GM18873 (cell line): ENCODE data around the gene GAB1.

Source experiments
- ATAC-seq: cut with Tn5 transposase; IDR thresholded peaks from one replicate; pipeline ENCODE4 v1.9.1; 2021; ENCODE audit warnings: mild to moderate bottlenecking, moderate library complexity, moderate number of reproducible peaks; ENCODE audit not compliant: unreplicated experiment, low FRiP score

The GAB1 gene

GRCh38 chr4:143336781-143337599, at the start of gene GAB1:
TSS of gene GAB1 (plus strand) at chr4:143336876. CDS start at chr4:143337189, 313 bp downstream.
- peak; percentile 57 for ATAC-seq

DNA sequence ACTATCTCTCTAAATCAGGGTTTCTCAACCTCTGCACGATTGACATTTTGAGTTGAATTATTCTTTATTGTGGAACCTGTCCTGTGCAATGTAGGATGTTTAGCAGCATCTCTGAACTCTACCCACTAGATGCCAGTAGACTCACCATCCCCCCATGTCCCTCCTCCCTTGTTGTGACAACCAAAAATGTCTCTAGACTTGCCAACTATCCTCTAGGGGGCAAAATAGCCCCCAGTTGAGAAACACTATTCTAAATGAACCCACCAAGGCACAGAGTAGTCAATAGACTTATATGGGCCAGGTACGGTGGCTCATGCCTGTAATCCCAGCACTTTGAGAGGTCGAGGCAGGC, 49.1 kb upstream of the GAB1 start:
- ATAC-seq, result no peak

GRCh38 chr4:143288171-143288570, 48.5 kb upstream of the GAB1 start:
- ATAC-seq, result no peak

DNA sequence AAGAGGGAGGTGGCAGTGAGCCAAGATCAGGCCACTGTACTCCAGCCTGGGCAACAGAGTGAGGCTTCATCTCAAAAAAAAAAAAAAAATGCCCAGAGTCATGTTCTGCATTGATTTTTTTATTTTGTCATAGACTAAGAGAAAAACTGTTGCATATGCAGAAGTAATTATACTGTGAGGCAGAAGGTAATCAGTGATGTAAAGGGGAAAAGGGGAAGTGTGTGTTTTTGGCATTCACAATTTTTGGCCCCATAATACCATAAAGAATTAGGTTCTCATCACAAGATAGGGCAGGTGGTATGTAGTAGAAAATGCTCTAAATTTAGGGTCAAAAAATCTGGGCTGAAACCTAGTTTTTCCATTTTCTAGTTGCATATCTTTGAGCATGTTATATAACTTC, 47.3 kb upstream of the GAB1 start:
- ATAC-seq, result no peak

DNA sequence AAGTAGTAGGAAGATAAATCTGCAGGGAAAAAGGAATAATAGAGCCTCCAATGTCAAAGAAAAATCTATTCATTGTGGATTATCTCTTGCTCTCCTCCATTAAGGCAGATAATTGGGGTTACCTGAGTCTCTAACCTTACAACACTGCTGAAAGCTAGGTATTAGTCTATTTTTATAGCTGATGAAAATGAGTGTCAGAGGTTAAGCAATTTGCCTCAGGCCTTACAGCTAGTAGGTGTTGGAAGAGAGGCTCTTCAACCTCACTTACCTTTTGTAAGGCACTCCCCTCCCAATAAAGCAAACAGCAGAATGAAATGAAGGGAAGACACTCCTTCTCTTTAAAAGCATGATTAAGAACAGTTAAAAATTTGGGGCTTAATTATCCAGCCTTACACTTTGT, 45.4 kb upstream of the GAB1 start:
- no peak for ATAC-seq

DNA sequence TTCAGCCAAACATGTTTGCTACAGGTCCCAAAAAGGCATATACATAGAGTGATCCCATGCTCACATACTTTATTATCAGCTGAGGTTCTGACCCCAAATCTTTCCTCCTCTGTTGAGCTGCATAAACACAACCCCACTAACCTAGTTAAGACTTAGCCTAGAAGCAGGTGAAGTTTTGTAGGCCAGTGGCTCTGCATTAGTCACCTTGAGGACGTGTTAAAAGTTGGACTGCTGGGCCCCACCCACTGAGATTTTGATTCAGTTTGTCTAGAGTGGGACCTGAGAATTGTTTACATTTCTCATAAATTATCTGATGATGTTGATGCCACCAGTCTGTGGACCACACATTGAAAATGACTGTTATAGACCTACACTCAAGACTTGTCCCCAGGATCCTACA, 43.8 kb upstream of the GAB1 start:
- ATAC-seq, result no peak

DNA sequence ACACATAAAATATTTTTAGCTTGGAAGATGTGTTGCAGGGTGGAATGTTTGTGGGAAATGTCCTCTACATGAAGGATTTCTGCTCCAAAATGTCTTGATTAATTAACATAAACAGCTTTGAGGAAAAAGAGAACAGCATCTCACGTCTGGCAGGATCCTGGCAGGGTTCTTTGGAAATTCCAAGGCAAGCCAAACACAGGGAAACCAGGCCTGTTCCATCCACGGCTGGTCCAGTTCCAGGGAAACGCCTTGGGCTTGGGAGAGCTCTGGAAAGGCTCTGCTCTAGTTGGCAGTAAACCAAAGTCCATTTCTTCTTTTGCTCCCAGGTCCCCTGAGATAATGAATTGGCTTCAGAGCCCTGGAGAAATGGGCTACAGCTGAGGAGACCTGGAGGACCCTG, 42.4 kb upstream of the GAB1 start:
- ATAC-seq, result no peak

DNA sequence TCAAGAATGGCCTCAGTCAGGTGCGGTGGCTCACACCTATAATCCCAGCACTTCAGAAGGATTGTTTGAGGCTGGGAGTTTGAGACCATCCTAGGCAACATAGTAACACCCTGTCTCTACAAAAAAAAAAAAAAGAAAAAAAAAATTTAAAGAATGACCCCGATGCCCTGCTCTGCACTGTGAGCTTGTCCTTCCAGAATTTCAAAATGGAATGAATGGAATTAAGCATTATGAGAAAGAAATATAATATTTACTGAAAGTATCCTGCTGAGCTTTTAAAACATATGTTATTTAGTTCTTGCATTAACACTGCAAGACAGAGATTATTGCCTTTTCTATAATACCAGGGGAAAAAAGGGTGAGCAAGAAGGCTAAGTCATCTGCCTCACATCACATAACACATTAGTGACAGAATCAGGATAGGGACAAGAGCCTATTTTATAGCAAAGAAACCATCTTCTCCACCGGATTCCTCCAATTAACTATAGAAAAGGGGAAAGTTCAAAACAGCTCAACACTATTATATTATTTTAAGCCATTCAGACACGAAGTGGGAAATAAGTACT, 41.9 kb upstream of the GAB1 start:
- no peak for ATAC-seq

- no peak for ATAC-seq
These were observed 40.1 kb upstream of the GAB1 start for GRCh38 chr4:143296397-143297067.

GRCh38 chr4:143300860-143301259, 35.8 kb upstream of the GAB1 start:
- no peak for ATAC-seq

- ATAC-seq, result no peak
These were observed 34.1 kb upstream of the GAB1 start for GRCh38 chr4:143302536-143302935.

GRCh38 chr4:143306788-143307187, 29.9 kb upstream of the GAB1 start:
- no peak for ATAC-seq

DNA sequence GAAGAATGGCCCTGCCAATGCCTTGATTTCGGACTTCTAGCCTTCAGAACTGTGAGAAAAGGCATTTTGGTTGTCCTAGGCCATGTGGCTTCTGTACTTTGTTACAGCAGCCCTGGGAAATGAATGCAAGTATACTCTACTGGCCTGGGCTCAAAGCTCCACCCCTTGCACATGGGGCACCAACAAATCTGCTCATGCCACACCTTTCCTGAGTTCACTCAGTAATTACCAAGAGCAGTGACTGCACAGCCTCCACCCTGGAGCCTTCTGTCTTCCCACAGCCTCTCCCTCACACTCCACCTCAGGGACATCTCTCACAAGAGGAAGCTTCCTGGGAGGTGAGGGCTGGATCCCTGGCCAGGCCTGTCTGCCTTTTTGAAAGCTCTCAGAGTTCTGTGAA, 29.1 kb upstream of the GAB1 start:
- no peak for ATAC-seq

DNA sequence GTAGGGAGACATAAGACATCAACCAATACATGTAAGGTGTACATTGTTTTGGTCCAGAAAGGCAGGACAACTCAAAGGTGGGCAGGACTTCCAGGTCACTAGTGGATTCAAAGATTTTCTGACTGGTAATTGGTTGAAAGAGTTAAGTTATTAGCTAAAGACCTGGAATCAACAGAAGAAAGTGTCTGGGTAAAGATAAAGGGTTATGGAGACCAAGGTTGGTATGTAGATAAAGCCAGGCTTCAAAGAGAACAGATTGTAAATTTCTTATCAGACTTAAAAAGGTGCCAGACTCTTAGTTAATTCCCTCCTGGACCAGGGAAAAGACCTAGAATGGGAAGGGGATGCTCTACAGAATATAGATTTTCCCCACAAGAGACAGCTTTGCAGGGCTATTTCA, 28.3 kb upstream of the GAB1 start:
- ATAC-seq, result no peak

GRCh38 chr4:143311924-143312323, 24.8 kb upstream of the GAB1 start:
- ATAC-seq, result no peak

DNA sequence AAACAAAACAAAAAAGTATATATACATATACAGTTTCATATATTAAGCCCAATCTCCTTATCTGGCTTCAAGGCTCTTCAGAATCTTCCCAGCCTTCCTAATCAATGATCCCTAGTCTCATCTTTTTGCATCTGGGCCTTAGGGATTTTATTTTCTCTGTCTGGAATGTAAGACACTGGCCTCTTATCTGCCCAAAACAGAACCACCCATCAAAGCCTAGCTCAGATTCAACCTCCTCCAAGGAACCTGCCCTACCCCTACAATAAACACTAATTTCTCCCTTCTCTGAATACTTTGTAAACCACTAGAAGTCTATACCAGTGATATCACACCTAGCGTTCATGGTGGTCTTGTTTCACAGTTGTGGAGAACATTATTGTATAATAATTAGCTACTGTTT, 23.2 kb upstream of the GAB1 start:
- no peak for ATAC-seq

DNA sequence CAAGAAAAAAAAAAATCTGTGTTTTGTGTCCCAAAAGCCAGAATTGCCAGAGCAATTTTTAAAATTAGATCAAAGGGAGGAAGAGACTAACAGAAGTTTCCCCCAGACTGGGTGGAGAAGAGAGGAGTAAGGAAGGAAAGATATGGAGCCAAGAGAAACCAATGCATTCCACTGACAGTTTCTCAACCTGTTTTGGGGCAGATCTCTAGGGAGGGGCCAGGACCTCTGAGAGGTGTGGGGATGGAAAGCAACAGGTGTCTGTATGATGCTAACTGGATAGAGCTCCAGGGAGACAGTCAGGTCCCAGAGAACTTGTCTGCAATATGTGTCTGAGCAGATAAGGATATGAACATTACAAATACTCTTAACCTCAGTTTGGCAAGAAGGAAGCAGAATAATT, 22.7 kb upstream of the GAB1 start:
- no peak for ATAC-seq

- ATAC-seq, result no peak
These were observed 16.6 kb upstream of the GAB1 start for GRCh38 chr4:143320113-143320512.

DNA sequence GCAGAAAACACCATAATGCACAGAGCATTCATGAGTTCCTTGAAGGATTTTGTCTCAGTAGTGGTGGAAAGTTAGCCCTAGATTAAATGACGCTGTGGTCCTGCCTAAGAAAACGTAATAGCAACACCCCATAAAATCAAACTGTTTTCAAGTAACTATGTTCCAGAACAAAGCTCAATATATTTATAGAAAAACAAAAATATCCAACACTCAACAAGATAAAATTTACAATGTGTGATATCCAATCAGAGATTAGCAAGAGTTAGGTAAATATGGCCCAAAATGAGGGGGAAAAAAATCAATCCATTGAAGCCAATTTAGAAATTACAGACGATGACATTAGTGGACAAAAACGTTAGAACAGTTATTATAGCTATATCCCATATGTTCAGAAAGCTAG, 9.9 kb upstream of the GAB1 start:
- no peak for ATAC-seq

DNA sequence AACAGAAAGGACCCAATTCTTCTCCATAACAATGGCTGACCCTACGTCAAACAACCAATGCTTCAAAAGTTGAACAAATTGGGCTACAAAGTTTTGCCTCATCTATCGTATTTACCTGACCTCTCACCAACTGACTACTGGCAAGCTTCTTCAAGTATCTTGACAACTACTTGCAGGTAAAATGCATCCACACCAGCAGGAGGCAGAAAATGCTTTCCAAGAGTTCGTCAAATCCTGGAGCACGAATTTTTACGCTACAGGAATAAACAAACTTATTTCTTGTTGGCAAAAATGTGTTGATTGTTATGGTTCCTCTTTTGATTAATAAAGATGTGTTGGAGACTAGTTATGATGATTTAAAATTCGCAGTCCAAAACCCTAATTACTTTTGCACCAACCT, 6.7 kb upstream of the GAB1 start:
- no peak for ATAC-seq

GRCh38 chr4:143335979-143336780, 496 bp upstream of the GAB1 start:
- peak; percentile 38 for ATAC-seq
